Left hindlimb (tissue), 1 donor: ENCODE measurements around the gene PLAAT2.
"Not testable (repeated sequence)": the region's sequence is repeated elsewhere in the genome, so short reads cannot be mapped to it uniquely, and the experiment has no call there.

ENCODE experiments used
- DNase-seq: peaks from one replicate; pipeline ENCODE4 v3.0.0-alpha.2; 2018

PLAAT2 gene

GRCh38 chr11:63563201-63564055, at the start of gene PLAAT2:
TSS of gene PLAAT2 (minus strand) at chr11:63563379. CDS start at chr11:63563324, 55 bp downstream.
- DNase-seq, result no peak

GRCh38 chr11:63612181-63612580, 49.0 kb upstream of the PLAAT2 start:
- no peak for DNase-seq

- DNase-seq, result no peak
These were observed 48.2 kb upstream of the PLAAT2 start for GRCh38 chr11:63611395-63611747.

DNA sequence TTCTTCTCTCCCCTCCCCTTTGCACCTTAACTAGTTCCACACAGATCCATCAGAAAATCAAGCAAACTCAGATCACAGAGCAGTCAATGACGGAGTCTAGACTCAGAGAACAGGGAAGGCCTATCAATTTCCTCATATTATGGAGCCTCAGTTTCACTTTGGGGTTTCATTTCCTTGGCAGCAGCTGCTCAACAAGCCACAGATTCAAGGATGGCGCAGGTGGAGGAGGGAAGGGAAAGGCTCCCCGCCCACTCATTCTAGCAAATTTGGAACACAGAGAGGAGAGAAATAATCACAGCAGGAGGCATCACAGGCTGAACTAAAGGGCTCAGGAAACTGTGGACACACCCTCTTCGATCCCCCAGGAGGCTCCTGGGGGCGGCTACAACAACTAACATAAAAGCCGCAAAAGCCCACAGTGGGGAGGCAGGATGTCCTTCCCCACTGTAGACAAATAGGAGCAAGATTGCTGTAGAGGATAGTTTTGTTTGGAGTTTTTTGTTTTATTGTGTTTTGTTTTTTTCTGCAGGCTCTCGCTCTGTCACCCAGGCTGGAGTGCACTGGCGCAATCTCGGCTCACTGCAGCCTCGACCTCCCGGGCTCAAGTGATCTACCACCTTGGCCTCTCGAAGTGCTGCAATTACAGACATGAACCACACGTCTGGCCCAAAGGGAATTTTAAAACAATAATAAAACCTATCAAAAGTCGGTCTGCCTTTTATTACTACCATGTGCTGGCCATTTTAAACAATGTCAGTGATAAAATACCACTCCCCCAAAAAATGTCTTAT, 47.6 kb upstream of the PLAAT2 start:
- DNase-seq, result no peak

- DNase-seq, result no peak
These were observed 46.9 kb upstream of the PLAAT2 start for GRCh38 chr11:63609971-63610580.

DNA sequence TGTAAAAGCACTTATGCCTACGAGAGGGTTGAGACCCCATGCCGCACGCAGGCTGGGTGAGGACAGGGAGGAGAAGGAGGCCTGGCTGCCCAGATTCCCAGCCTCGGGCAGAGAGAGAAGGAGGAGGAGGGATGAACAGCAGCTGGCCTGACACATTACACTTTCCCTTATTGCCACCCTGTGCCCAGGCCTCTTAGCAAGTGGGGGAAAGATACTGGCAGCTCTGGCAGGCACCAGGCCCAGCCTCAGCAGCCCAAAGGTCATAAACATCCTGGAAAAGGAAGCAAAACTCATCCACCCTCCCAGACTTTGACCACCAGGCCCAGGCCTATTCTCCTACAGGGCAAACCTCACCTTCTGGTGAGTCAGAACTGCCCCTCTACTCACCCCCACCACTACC, 46.4 kb upstream of the PLAAT2 start:
- DNase-seq, result no peak

- no peak for DNase-seq
These were observed 45.5 kb upstream of the PLAAT2 start for GRCh38 chr11:63608353-63609345.

DNA sequence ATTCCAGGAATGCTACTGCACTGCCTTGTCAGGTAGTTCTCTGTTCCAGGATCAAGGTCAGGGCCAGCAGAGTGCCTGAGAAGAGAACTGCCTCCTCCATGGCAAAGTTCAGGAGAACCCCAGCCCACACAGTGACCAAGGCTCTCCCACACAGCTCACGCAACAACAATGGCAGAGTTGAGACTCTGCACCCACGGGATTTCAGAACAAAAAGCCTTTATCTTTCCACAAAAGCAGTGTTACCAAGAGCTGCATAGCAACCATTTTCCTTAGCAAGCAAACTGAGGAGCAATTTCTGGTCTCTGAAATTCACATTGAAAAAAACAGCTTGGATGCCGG, 40.0 kb upstream of the PLAAT2 start:
- no peak for DNase-seq

DNA sequence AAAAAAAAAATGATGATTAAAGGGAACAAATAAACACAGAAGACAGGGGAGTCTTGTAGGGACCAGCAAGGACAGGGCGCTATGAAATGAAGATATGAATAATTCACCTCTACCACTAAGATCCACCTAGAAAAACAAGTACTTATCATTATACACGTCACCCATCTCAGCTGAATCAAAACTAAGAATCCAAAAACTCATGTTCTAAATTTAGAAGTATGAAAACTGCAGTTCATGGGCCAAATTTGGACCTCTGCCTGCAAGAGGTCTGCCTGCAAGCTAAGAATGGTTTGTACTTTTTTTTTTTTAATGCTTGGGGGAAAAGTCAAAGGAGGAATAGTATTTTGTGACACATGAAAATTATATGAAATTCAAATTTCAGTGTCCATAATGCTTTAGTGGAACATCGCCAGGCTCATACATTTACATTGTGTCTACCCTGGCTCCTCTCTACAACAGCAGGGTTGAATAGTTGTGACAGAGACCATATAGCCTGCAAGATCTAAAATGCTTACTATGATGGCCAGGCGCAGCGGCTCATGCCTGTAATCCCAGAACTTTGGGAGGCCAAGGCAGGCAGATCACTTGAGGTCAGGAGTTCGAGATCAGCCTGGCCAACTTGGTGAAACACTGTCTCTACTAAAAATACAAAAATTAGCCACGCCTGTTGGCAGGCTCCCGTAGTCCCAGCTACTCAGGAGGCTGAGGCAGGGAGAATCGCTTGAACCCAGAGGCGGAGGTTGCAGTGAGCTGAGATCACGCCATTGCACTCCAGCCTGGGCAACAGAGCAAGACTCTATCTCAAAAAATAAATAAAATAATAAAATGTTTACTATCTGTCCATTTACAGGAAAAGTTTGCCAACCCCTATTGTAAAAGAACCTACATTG, 39.4 kb upstream of the PLAAT2 start:
- not testable (repeated sequence) for DNase-seq

GRCh38 chr11:63599211-63600122, 36.3 kb upstream of the PLAAT2 start:
- DNase-seq, result no peak

GRCh38 chr11:63598556-63598955, 35.4 kb upstream of the PLAAT2 start:
- DNase-seq, result no peak

DNA sequence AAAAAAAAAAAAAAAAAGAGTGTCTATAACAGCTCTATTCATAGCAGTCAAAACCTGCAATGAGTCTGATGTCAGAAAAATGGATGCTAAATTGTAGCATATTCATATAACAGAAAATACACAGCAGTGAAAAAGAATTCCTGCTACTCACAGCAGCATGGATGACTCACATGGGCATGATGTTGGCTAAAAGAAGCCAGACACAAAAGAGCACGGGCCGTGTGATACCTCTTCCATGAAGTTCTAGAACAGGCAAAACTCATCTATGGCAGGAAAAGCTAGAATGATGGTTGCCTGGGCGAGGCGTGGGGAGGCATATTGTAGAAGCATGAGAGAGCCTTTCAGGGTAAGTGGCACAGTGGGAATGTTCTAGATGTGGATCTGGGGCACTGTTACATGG, 32.1 kb upstream of the PLAAT2 start:
- no peak for DNase-seq

- DNase-seq, result no peak
These were observed 29.8 kb upstream of the PLAAT2 start for GRCh38 chr11:63592975-63593395.

- no peak for DNase-seq
These were observed 27.0 kb upstream of the PLAAT2 start for GRCh38 chr11:63590024-63590788.

- no peak for DNase-seq
These were observed 25.8 kb upstream of the PLAAT2 start for GRCh38 chr11:63589000-63589399.

DNA sequence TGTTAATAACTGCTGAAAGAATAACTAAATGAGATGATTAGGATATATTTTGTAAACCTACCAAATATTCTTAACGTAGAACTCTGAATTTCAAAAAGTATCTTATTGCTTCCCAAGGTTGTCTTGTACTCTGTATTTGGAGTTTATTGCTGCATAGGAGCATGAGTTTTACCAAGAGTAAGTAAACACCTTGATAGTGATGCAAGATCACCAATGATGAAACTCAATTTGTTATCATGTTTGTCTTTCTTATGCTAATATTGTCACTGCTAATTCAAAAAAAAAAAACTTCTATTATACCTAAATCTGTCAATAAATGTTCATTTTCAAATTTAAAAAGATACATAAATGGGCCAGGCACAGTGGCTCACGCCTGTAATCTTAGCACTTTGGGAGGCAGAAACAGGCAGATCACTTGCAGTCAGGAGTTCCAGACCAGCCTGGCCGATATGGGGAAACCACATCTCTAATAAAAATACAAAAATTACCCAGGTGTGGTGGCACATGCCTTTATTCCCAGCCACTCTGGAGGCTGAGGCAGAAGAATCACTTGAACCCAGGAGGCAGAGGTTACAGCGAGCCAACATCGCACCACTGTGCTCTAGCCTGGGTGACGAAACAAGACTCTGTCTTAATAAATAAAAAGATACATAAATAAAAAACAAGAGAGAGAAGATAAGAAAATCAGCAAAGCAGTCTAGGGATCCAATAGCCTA, 23.4 kb upstream of the PLAAT2 start:
- DNase-seq, result no peak

DNA sequence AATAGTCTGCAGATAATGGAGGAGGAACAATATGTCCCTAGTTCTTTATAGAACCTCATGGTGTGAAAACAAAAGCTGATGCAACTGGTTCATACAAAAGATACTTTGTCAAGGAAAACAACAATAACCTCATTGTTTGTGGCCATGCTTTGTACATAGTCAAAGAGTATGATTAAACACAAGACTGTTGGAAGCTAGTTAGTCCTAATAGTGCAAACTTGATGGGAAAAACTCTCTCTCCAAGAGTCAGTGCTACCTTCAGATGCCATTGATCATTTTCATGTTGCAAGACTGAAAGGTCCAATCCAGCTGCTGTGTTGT, 20.1 kb upstream of the PLAAT2 start:
- DNase-seq, result no peak

GRCh38 chr11:63581224-63581623, 18.0 kb upstream of the PLAAT2 start:
- not testable (repeated sequence) for DNase-seq

DNA sequence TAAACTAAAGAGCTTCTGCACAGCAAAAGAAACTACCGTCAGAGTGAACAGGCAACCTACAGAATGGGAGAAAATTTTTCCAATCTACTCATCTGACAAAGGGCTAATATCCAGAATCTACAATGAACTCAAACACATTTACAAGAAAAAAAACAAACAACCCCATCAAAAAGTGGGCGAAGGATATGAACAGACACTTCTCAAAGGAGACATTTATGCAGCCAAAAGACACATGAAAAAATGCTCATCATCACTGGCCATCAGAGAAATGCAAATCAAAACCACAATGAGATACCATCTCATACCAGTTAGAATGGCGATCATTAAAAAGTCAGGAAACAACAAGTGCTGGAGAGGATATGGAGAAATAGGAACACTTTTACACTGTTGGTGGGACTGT, 15.7 kb upstream of the PLAAT2 start:
- not testable (repeated sequence) for DNase-seq
